ENCODE results near the gene LAMA3. TPM values are rescaled to one million over a fixed set of nuclear protein-coding genes. Genes with fewer than 3 reads are reported as not detected.

LAMA3 gene
- total RNA-seq, 1 donor from 2014 or later: 126 TPM

DNA sequence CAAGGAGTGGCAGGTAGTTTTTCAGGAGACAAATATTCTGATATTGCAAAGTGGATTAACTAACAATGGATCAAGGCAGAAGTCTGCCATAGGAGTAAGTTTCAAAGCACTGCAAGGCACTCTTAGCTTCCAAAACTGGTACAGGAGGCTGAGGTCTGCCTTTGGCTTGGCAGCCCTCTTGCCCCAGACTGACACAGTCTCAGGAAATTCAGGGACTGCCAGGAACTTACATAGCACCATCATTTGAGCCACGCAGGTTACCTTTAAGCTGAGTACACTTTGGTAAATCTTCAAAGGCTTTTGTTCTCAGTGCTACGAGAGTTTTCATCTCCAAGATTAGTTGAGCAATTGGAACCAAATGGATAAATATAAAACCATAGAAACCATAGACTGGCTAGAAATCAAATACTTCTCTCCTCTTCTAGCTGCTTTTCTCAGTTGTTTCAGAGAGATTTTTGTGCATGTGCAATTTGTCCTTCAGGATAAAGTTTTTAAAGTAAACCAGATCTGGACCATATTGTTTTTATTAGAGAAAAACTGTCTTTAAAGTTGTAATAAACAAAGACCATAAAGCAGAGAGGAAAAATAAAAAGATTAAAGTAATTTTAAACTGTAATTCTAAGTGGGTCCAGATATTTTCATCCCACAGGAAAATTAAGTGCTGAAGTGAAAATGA lies 45.3 kb upstream of the LAMA3 start:
- Histone ChIP-seq H3K36me3 (ENCODE audit: control insufficient read depth, insufficient read depth, low read length) (no peaks in the 10 kb centered on the region), H3K27me3 (ENCODE audit: control insufficient read depth, insufficient read depth, low read length) (no peaks in the 10 kb centered on the region), H3K4me3 (ENCODE audit: low read depth, low read length) (no peak overlapping the region)
- TF ChIP-seq, protein P1, sequence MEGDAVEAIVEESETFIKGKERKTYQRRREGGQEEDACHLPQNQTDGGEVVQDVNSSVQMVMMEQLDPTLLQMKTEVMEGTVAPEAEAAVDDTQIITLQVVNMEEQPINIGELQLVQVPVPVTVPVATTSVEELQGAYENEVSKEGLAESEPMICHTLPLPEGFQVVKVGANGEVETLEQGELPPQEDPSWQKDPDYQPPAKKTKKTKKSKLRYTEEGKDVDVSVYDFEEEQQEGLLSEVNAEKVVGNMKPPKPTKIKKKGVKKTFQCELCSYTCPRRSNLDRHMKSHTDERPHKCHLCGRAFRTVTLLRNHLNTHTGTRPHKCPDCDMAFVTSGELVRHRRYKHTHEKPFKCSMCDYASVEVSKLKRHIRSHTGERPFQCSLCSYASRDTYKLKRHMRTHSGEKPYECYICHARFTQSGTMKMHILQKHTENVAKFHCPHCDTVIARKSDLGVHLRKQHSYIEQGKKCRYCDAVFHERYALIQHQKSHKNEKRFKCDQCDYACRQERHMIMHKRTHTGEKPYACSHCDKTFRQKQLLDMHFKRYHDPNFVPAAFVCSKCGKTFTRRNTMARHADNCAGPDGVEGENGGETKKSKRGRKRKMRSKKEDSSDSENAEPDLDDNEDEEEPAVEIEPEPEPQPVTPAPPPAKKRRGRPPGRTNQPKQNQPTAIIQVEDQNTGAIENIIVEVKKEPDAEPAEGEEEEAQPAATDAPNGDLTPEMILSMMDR (IDR thresholded peaks at IDR 0.05; ENCODE audit: insufficient read depth, low read length, poor library complexity, severe bottlenecking): no peak
- no peak for DNase-seq (ENCODE audit: low read depth)

DNA sequence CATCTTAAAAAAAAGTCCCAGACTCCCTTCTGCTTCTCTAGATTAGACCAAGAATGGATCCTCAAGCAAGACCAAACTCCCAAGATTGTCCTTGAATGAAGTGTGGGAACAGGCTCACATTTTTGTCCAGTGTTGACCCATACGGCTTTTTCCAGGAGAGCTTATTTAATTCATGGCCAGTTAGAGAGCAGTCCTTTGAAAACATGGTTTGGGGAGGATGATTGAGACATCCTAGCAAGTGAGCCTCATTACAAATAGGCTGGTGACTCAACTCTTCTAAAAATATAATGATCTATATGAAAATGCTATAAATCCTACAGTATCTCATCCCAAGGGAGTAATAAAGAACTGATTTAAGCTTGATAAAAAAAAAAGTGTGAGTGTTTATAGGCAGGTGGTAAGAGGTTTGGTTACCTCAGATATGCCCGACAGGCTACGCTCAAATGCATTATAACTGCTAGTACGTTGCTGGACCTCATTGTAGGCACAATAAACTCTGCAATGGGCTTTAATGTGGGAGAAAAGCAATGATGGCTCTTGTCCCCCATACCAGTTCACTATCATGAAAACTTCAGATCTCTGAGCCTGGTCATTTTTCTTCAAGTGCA lies 43.6 kb upstream of the LAMA3 start:
- Histone ChIP-seq H3K27me3 (ENCODE audit: control insufficient read depth, insufficient read depth, low read length) (no peaks in the 10 kb centered on the region), H3K4me3 (ENCODE audit: low read depth, low read length) (no peak overlapping the region), H3K36me3 (ENCODE audit: control insufficient read depth, insufficient read depth, low read length) (no peaks in the 10 kb centered on the region)
- TF ChIP-seq, protein P1 (IDR thresholded peaks at IDR 0.05; ENCODE audit: insufficient read depth, low read length, poor library complexity, severe bottlenecking): no peak
- no peak for DNase-seq (ENCODE audit: low read depth)

DNA sequence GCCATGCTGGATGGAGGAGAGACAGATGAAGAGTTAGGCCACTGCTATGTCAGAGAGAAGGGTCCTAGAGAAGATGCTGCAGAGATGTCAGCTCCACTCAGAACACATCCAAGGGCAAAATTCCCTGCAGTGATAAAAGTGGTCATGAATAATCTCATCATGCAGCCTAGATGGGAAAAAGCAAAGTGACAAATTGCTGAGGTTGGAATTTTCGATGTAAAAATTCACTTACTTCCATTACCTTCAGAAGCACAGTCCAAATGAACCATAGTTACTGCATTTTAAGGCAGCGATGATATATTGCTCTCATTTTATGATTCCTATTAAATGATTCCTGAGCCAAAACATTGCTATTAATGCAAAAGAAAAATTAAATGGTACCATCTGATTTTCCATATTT lies 43.0 kb upstream of the LAMA3 start:
- TF ChIP-seq, protein P1 (IDR thresholded peaks at IDR 0.05; ENCODE audit: insufficient read depth, low read length, poor library complexity, severe bottlenecking): no peak
- H3K36me3 ChIP-seq (ENCODE audit: control insufficient read depth, insufficient read depth, low read length): no peaks in the 10 kb centered on the region

DNA sequence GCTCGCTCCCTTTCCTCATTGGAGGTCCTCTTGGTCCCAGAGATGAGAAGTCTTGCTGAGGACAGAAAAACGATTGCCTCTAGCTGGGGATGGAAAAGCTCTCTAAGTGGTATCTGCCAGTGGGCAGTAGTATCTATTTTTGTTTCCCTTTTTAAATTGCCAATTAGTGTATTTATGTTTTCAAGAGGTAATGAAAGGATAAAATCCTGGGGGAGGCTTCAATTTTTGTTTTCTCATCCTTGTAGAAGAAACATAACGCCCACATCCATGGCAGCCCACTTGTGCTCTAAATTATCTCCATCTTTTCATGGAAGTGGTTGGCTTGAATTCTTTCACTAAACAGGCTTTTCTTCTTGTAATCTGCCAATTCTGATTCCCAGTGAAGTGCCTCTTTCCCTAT lies 40.8 kb upstream of the LAMA3 start:
- no peak for DNase-seq (ENCODE audit: low read depth)
- Histone ChIP-seq H3K4me3 (ENCODE audit: low read depth, low read length) (no peak overlapping the region), H3K36me3 (ENCODE audit: control insufficient read depth, insufficient read depth, low read length) (no peaks in the 10 kb centered on the region), H3K27me3 (ENCODE audit: control insufficient read depth, insufficient read depth, low read length) (no peaks in the 10 kb centered on the region)
- TF ChIP-seq, protein P1 (IDR thresholded peaks at IDR 0.05; ENCODE audit: insufficient read depth, low read length, poor library complexity, severe bottlenecking): no peak

More for the DNA sequence above, 43.0 kb upstream of the LAMA3 start:
- Histone ChIP-seq H3K27me3 (ENCODE audit: control insufficient read depth, insufficient read depth, low read length) (no peaks in the 10 kb centered on the region), H3K4me3 (ENCODE audit: low read depth, low read length) (no peak overlapping the region)
- DNase-seq (ENCODE audit: low read depth): no peak

DNA sequence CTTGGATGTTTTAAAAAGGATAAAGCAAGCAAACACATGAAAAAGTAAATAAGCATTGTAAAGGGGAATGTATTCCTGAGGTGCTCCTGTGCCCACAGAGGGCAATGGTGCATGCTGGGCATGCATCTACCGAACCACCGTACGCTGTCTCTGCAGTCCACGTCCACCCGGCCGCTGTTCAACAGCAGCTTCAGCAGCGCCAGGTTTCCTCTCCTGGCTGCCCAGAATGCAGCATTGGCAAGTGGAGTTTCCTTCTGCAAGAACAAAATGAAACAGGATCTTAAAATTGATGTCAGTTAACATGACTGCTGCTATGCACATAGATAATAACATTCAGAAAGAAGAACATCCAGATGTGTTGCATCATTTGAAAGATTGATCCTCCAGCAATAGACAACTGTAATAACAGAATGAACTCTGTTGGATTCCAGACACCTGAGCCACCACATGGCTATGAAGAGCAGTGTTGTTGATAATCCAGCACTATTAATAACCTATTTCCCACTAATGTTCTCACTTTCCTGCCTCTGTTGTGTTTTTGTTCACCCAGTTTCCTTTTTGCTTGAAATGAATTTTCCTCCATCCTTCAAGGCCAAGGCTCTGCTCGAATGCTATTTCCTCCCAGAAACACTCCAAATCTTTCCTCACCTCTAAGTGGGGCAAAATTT lies 40.2 kb upstream of the LAMA3 start:
- DNase-seq (ENCODE audit: low read depth): no peak
- TF ChIP-seq, protein P1 (IDR thresholded peaks at IDR 0.05; ENCODE audit: insufficient read depth, low read length, poor library complexity, severe bottlenecking): no peak
- Histone ChIP-seq H3K36me3 (ENCODE audit: control insufficient read depth, insufficient read depth, low read length) (no peaks in the 10 kb centered on the region), H3K27me3 (ENCODE audit: control insufficient read depth, insufficient read depth, low read length) (no peaks in the 10 kb centered on the region), H3K4me3 (ENCODE audit: low read depth, low read length) (no peak overlapping the region)

Measured in kidney epithelial cell (primary cell).